GM20000 (cell line): ENCODE results near the gene OR2A5.
A peak's percentile ranks its signal among the peaks of the same experiment; 100 is the strongest.
"Not testable (repeated sequence)": the region's sequence is repeated elsewhere in the genome, so short reads cannot be mapped to it uniquely, and the experiment has no call there.

ENCODE experiments used
- DNase-seq: peaks from one replicate; pipeline ENCODE4 v3.0.0; 2012; ENCODE audit warnings: low spot score
- TF ChIP-seq, protein P1 (sequence below): IDR thresholded peaks from 2 replicates; pipeline ENCODE4 v1.5.1; 2012; ENCODE audit warnings: mild to moderate bottlenecking, control low read depth; ENCODE audit errors: extremely low read depth, missing control alignments

OR2A5 gene

DNA sequence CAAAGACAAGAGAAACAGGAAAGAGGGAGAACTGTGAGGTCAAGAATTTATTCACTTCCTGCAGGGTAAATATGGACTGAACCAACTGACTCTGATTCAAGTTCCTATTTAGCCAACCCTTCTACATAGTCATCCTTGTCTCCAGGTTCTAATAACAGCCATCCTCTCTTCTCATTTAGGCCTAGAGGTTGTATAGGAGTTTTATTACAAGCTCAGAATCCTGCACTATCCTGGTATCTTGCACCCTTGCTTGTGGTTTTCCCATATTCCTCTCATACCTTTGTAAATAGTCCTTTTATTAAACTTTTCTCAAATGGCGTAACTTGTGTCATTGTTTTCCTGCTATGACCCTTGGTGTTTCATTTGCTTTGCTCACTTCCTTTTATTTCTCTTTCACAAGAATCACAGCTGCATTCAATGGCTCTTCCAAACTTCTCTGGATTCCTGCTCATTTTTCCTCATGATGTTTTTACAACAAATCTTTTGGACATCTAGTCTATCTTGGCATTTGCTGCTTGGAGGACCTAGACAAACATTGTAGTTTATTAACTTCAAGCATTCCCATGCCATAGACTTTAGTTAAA, 12.4 kb upstream of the OR2A5 start:
- no peak for DNase-seq

DNA sequence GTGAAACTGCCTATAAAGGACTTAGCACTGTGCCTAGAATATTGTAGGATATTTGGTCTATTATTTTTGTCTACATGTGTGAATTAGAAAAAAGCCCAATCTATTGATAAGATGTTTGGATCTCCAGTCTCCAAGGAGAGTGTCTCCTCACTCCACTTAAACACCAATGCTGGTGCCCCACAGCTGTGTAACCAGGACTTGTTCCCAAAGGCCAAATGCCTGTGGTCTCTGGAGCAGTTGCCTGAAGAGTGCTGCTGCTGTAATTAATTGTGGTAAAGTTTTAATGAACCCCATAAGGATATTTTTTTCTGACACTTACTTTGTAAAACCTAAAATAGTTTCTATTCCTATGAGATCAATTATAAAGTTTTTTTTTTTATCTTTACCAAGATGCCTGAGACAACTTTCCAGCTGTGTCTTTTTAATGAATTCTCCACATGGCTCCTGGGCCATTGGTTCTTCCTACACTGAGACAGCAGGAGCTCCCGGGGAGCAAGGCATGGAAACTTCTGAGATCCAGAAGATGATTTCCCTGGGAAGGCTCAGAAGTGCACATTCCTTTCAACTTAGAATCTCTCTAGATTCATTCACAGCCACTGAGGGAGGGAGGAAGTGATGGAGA, 11.2 kb upstream of the OR2A5 start:
- no peak for DNase-seq
- TF ChIP-seq, protein P1, sequence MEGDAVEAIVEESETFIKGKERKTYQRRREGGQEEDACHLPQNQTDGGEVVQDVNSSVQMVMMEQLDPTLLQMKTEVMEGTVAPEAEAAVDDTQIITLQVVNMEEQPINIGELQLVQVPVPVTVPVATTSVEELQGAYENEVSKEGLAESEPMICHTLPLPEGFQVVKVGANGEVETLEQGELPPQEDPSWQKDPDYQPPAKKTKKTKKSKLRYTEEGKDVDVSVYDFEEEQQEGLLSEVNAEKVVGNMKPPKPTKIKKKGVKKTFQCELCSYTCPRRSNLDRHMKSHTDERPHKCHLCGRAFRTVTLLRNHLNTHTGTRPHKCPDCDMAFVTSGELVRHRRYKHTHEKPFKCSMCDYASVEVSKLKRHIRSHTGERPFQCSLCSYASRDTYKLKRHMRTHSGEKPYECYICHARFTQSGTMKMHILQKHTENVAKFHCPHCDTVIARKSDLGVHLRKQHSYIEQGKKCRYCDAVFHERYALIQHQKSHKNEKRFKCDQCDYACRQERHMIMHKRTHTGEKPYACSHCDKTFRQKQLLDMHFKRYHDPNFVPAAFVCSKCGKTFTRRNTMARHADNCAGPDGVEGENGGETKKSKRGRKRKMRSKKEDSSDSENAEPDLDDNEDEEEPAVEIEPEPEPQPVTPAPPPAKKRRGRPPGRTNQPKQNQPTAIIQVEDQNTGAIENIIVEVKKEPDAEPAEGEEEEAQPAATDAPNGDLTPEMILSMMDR = no peak

More for the DNA sequence above, 12.4 kb upstream of the OR2A5 start:
- TF ChIP-seq, protein P1 = no peak

DNA sequence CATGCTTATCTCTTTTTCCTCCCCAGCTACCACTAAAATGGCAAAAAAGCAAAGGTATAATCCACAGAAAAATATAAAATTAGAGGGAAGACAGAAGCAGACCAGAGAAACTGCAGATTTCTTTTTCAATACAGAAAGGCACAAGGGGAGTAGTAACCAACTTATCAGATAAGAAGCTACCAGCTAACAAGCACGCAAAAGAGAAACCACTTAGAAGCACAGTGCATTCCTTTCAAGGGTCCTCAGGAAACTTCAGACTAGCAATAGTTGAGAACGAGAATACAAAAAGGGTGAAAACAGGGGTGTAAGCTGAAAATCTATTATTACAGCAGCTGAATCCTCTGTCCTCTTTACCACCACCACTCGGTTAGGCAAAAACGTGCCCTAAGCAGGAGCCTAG, 9.9 kb upstream of the OR2A5 start:
- DNase-seq = no peak
- TF ChIP-seq, protein P1 = no peak

DNA sequence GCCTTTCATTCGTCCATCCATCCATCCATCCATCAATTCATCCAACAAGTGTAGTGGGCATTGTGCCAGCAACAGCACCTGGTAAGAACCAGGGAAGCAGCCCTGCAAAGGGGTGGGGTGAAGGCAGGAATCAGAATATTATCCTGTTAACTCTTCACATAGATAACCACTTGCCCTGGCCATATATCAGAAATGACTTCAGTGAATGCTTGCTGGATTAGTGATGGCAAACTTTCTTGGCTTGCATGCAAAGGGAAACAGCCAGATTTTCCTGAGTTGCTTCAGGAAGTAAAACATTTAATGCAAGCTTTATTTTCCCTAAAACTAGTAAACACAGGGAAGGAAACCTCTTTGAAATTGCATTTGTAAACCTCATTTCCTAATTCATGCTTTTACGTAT, 743 bp downstream of the OR2A5 start:
- no peak for DNase-seq

DNA sequence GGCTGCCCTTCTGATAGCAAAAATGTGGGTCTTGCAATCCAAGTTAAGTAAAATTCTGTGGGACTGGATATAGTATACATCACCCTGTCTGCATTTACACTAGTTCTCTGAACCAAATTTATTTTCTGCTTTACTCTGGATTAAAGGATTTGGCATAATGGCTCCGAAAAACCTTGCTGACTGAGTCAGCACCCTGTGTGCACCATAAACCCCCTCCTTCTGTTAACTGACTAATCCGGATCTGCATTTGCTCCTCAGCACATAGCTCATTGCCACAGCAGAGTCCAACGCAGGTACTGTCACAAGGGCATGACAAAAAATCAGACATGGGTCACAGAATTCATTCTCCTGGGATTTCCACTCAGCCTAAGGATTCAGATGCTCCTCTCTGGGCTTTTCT, 1.3 kb downstream of the OR2A5 start:
- TF ChIP-seq, protein P1 = no peak
- no peak for DNase-seq

More for the DNA sequence above, 743 bp downstream of the OR2A5 start:
- TF ChIP-seq, protein P1 = no peak

DNA sequence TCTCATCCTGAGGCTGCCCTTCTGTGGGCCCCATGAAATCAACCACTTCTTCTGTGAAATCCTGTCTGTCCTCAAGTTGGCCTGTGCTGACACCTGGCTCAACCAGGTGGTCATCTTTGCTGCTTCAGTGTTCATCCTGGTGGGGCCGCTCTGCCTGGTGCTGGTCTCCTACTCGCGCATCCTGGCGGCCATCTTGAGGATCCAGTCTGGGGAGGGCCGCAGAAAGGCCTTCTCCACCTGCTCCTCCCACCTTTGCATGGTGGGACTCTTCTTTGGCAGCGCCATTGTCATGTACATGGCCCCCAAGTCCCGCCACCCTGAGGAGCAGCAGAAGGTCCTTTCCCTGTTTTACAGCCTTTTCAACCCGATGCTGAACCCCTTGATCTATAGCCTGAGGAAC, 2.1 kb downstream of the OR2A5 start:
- DNase-seq = not testable (repeated sequence)

DNA sequence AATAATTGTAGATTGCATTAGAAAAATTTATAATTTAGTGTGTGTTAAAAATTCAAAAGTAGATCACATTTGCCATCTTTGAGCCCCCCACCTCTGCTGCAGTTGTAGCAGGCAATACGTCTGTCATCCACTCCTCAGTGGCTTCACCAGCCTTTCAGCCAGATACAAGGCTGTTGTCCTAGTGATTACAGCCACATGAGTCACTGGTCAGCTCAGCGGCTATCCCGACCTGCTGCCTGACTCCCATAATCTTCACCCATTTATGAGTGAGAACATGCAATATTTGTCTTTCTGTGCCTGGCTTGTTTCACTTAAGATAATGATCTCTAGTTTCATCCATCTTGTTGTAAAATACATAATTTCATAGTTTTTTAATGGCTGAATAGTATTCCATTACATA, 9.2 kb downstream of the OR2A5 start:
- no peak for DNase-seq
- TF ChIP-seq, protein P1 = no peak

DNA sequence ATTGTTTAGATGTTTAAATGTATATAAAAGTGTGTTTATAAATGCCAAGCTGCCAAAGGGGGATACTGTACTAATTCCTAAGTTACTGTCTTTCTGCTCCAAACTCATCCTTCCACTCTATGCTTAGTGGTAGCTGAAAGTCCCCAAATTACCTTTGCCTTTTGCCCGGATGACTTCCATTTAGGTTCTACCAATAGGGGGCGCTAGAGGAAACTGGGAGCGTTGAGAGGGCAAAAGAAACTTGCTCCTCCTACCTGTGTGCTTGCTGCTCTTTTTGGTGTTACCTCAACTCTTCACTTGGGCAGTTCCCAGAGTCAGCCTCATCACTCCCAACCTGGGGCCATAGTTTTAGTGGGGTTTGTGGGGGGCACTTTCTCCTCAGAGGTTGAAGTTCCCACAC, 15.0 kb downstream of the OR2A5 start:
- peak; percentile 5 for DNase-seq
- TF ChIP-seq, protein P1 = no peak
